Epithelial cell of esophagus (primary cell): ENCODE data around the gene RAB15.

Experiments
- DNase-seq: peaks from one replicate; pipeline ENCODE4 v3.0.0; 2010; ENCODE audit warnings: low read depth
- H3K4me3 ChIP-seq: 2 replicates; pipeline ENCODE4 v1.5.1; 2011; ENCODE audit warnings: mild to moderate bottlenecking, low read length, control low read depth
- CTCF ChIP-seq: IDR thresholded peaks from 2 replicates; pipeline ENCODE4 v1.5.1; 2011; ENCODE audit warnings: low read depth, mild to moderate bottlenecking, low read length, control low read depth, inconsistent platforms; ENCODE audit not compliant: insufficient read depth; ENCODE audit errors: missing control alignments

RAB15 gene

GRCh38 chr14:64992328-64992885, 20.3 kb upstream of the RAB15 start:
- no peak overlapping the region for H3K4me3 ChIP-seq
- DNase-seq, result no peak
- no peak for TF ChIP-seq CTCF

GRCh38 chr14:64990939-64991338, 18.8 kb upstream of the RAB15 start:
- TF ChIP-seq CTCF, result no peak
- no peak overlapping the region for H3K4me3 ChIP-seq
- no peak for DNase-seq

GRCh38 chr14:64990296-64990695, 18.2 kb upstream of the RAB15 start:
- DNase-seq, result no peak
- no peak for TF ChIP-seq CTCF
- H3K4me3 ChIP-seq, result no peak overlapping the region

- TF ChIP-seq CTCF, result no peak
- peak overlapping the region; percentile 96 for H3K4me3 ChIP-seq
- no peak for DNase-seq
Measured at GRCh38 chr14:64987438-64987767, 15.3 kb upstream of the RAB15 start.

- DNase-seq, result peak; percentile 97
- H3K4me3 ChIP-seq, result peak within 1 kb of the TSS; percentile 96
- TF ChIP-seq CTCF, result peak; percentile 89
Measured at GRCh38 chr14:64986648-64987437, 14.7 kb upstream of the RAB15 start, which contains the start of gene FNTB. Gene FNTB, plus strand, starts transcription at chr14:64986895. Its CDS starts 59 bp downstream, at chr14:64986954.

GRCh38 chr14:64983439-64984310, 11.5 kb upstream of the RAB15 start:
- peak; percentile 75 for TF ChIP-seq CTCF
- H3K4me3 ChIP-seq, result no peak overlapping the region
- DNase-seq, result peak; percentile 65
